A172 (cell line): ENCODE results near the gene TCEANC2. TPM values are rescaled to one million over a fixed set of nuclear protein-coding genes. Genes with fewer than 3 reads are reported as not detected.
A peak's percentile ranks its signal among the peaks of the same experiment; 100 is the strongest.
"Not testable (repeated sequence)": the region's sequence is repeated elsewhere in the genome, so short reads cannot be mapped to it uniquely, and the experiment has no call there.

ENCODE experiments used
- DNase-seq: peaks from one replicate; pipeline ENCODE4 v3.0.0-alpha.2; 2015; ENCODE audit warnings: low spot score
- total RNA-seq: library from RNA; depleted of rRNA; stranded (reverse); fragments of >200 nt; shearing (Covaris generic); gene quantifications from 2 replicates; pipeline ENCODE4 v1.2.3, GENCODE V29; 2014; rRNA removed

Gene TCEANC2
- total RNA-seq: 2.6 and 3.7 TPM in 2 replicates

DNA sequence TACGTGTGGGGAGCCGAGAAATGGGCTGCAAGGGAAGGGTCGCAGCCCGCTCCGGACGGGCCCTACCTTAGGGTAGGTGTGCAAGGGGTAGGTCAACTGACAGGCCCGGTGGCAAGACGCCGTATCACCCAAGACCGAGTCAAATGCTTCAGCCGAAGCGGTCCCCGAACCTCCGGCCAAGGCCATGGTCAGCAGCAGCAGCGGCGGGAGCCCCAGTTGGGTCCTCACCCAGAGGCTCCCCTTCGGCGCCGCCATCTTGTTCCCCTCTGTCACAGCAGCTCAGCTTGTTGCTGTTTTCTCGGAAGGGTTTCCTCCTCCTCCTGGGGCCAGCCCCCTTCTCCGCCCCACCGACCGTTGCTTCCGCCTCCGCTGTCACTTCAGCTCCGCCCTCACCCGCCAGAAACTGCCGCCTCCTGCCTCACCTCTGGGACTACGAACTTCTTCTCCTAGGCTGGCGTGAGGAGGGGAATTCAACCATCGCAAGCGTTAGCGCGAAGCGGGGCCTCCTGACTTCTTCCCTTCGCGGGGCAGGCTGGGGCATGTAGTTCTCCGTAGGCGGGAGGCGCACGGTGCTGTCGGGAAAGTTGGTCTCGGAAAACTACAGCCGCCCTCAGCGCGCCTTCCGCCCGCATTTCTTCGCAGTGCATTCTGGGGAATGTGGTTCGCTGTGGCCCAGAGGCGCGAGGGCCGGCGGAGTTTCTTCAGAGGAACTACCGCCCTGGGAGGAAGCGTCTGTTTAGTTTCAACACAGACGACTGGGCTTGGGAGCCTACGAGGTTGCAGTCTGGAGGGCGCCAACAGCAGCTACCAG is at the start of gene TCEANC2, which contains the start of gene TMEM59:
TCEANC2 (plus strand) TSS at position 675 of the 811 bp plus-strand sequence. CDS start 815 bp downstream, outside the sequence.
TMEM59 (minus strand) TSS at position 271 of the 811 bp plus-strand sequence; CDS start at position 255, 16 bp downstream.
- peak; percentile 97 for DNase-seq

DNA sequence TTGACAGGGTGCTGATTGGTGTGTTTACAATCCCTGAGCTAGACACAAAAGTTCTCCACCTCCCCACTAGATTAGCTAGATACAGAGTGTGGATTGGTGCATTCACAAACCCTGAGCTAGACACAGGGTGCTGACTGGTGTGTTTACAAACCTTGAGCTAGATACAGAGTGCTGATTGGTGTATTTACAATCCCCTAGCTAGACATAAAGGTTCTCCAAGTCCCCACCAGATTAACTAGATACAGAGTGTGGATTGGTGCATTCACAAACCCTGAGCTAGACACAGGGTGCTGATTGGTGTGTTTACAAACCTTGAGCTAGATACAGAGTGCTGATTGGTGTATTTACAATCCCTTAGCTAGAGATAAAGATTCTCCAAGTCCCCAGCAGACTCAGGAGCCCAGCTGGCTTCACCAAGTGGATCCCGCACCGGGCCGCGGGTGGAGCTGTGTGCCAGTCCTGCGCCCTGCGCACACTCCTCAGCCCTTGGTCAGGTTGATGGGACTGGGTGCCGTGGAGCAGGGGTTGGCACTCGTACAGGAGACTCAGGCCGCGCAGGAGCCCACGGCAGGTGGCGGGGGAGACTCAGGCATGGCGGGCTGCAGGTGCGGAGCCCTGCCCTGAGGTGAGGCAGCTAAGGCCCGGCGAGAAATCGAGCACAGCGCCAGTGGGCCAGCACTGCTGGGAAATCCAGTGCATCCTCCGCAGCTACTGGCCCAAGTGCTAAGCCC is 49.5 kb upstream of the TCEANC2 start:
- DNase-seq: not testable (repeated sequence)

DNA sequence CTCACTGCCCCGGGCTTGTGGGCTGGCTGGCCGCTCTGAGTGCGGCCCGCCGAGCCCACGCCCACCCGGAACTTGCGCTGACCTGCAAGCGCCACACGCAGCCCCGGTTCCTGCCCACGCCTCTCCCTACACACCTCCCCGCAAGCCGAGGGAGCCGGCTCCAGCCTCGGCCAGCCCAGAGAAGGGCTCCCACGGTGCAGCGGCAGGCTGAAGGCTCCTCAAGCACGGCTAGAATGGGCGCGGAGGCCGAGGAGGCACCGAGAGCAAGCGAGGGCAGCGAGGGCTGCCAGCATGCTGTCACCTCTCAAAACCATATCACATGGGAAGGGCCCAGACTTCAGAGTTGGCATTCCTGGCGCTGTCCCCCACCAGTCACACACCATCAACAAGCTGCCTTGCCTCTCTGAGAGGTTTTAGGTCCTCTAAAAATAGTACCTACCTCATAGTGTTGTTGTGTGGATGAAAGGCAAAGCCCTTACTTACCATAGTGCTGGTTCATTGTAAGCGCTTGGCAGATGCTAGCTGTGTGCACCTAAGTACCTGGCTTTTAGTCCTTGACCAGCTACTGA is 48.8 kb upstream of the TCEANC2 start:
- DNase-seq: no peak

DNA sequence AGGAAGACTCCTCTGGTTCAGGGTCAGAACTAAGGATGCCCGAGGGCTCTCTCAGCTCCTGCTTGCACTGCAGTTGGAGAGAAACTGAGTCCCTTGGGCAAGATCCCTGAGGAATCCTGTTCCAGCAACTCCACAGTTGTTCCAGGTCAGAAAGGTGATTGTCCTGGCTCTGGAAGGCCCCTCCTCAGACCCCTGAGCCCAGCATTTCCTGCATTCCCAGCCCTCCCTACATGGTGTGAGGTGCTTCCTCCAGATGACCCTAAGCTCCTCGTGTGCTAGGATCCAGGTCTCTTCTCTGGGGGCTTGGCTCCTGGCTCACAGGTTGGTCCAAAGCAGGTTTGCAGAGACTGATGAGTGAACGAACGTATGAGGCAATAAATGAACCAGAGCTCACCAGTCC is 46.9 kb upstream of the TCEANC2 start:
- no peak for DNase-seq

DNA sequence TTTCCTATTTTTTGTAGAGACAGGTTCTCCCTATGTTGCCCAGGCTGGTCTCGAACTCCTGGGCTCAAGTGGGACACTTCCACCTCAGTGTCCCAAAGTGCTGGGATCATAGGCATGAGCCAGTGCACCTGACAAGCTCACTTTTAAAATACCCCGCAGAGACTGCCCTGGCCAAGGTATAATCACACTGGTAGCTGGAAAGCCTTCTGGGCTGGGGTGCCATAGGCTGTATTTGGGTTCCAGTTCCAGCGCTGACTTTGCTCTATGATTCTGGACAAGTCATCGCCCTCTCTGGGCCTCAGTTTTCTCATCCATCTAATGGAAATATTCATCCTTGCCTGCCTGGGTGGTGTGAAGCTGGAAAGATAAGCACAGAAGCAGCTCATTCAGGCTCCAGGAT is 45.8 kb upstream of the TCEANC2 start:
- DNase-seq: no peak

DNA sequence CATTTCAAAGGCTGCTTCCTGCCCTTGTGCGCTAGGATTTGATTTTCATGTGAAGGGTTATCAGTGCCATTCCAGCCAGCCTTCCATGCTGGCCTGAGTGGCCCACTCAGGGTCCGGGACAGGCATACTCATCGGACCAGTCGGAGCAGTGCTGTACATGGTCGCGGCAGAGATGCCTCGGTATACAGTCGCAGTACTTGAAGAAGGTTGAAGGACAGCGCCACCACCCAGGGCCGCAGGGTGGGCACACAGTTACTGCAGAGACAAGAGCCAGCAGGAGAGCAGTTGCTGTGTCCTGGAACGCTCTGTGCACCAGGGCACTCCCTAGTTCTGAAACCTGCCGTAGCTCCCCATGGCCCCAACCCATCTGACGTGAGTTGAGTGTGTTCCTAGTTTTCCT is 44.5 kb upstream of the TCEANC2 start:
- DNase-seq: no peak

DNA sequence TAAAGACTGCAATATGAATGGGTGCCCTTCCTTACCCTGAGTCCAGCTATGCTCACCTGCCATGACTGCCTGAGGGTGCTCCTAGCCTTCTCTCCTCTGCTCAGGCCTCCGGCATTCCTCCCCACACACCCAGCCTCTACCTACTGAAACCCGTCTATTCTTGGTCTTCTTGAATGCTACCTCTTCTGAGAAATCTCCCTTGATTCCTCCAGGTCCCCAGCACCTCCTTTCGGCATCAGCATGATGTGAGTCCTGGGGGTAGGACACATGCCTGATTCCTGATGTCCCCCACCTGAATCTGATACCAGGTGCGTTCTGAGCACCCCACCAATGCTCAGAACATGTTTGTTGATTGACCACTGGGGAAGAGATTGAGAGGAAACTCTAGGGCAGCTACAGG is 44.0 kb upstream of the TCEANC2 start:
- no peak for DNase-seq

DNA sequence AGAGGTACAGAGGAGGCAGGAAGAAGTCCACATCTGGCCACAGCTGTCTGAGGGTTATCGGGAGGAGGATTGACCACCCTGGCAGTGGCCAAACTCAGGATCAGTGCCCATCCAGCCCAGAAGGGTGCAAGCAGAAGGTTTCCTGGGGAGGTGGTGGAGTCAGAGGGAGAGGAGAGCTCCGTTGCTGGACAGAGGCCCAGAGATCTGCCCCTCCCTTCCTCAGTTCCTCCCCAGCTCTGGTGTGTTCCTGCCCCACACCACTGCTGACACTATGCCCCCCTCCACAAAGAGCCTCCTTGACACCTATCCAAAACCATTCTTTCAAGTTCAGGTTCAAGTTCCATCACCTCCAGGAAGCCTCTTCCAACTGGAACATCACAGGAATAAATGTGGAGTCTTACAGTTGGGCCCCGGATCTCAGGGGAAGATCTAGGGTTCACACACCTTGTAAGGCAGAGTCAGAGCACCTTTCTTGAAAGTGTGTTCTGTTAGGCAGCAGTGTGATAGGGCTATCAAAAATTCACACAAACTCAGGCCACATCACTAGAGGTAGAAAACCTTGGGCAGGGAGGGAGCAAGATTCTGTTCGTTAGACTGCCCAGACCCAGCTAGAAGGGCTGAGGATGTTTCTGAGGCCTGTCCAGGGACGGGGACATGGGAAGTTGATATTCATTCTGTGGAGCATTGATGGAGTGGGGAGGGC is 42.8 kb upstream of the TCEANC2 start:
- no peak for DNase-seq

DNA sequence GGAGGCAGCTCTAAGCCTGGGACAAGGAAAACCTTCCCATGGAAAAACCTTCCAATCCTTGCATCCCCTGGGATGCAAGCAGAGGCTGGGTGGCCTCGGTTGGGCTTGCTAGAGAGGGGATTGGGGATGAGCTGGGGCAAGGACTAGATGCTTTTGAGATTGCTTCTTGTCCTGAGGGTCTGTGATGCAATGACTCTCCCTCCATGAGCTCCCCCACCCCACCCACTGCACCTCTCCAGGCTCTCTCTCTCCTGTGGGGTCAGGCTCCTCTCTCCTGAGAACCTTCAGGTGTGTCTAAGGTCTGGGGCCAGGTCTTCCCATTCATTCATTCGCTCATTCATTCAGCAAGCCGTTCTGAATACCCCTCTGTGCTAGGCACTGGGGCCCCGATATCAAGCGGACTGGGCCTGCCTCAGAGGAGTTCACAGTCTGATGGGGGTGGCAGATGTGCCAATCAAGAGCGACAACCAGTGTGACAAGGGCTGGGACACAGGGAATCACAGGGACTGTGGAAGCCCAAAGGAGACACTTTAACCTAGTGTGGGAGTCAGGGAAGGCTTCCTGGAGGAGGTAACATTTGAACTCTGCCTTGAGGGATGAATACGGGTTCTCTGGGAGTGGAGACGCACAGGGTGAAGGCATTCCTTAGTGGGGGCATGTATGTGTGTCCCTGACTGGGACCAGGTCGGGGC is 41.9 kb upstream of the TCEANC2 start:
- no peak for DNase-seq

DNA sequence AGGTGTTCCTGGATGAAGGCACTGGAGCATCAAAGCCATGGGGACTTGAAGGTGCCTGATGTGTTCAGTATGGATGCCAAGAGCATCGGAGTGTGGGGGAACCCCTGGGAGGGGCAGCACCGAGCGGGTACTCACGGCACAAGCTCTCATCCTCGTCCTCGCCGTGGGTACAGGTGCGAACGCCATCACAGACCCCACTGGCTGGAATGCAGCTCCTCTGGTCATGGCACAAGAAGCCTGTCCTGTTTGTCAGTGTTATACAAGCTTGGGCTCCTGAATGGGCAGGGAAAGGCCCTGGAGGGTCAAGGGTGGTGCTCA is 41.4 kb upstream of the TCEANC2 start:
- no peak for DNase-seq

DNA sequence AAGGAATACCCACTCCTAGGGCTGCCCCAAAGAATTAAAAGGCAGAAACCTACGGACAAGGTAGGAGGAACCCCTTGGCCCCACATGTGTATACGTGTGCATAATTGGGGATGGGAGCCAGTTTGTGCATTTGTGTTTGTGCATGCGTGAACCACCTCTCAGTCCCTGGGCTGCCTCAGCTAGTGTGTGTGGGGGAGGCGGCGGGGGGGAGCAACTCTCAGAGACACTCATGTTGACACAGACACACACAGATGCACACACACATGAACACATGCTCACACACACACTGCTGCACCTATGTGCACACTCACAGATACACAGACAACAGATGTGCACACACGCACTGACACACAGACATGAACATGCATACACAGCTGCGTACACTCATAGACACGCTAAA is 40.5 kb upstream of the TCEANC2 start:
- no peak for DNase-seq

DNA sequence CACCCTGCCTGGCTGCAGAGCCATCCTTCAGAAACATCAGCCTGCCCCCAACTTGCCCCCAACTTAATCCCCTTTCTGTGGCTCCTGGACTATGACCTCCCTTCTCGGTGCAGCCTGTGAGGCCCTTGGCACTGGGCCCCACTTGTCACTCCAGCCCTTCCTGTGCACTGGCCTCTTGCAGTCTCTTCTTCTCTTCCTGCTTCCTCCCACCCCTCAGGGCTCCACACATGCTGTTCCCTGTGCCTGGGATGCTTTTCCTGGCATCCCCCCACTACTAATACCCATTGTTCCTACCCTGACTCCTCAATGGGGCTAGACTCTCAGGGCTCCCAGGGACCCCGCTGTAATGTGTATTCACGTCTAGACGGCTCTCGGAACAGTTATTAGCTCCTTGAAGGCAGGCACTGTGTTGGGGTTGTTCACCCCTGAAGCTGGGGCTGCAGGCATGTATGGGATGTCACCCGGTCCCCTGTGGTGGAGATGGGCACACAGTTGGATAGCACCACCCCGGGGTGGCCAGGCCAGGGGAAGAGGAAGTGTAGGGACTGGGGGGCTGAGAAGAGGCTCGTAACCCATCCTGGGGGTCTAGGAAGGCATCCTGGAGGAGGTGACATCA is 39.9 kb upstream of the TCEANC2 start:
- DNase-seq: no peak

DNA sequence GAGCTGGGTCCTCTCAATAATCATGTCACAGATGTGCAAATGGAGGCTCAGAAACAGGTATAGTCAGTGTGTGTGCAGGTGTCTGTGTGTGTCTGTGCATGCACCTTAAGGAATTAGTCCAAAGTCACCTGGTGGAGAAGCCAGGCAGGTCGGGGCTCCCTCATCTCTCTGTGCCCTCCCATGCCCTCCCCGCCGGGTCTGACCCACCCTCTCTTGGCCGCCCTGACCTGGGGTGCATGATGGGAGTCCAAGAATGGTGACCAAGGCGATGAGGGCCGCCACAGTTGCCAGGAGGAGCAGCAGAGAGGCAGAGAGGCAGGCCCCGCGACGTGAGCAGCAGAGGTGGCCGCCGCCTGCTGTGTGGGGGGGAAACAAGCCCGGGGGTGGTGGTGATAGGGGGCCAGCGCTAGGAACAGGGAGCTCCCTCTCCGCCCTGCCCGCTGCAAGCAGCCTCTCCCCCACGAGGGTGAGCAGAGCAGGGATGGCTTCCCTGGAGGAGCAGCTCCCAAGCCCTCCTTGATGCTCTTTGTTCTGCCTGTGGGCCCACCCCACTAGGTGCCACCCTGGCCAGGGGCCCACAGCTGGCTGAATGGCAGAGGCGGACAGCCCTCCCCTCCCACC is 39.3 kb upstream of the TCEANC2 start:
- no peak for DNase-seq

DNA sequence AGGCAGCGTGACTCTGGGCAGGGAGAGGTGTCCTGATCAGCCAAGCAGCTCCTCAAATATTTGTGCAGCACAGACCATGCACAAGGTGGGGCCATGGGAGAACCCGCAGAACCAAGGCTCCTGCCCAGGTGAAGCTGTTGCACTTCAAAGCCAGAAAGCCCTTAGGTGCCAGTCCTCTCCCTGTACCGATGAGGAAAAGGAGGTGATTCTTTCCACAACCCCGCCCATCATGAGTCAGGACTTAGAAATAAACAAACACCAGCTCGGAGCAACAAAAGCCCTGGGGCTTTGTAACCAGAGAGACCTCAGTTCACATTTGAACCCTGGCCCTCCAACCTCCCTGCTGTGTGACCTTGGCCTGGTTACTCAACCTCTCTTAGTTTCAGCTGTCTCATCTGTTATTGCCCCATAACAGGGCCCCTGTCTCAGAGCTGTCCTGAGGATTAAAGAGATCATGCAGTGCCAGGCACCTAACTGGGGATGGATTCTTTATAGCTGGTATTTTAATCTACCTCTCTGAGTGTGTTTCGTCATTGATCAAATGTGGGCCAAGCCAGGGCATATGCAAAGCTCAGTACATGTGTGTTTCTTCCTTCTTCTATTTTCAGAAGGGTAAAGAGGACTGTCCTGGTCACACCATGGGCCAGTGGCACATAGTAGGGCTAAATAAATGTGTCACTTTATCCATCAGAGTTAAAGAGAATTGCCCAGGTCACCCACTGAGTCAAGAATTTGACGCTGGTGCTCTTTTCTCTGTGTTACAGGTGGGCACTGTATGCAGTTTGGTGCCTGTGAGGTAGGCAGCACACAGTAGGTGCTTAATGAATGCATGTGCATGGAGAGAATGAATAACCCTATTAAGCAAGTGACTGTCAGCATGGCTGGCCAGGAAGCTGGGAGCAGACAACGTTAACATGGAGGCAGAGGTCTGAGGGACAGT is 36.8 kb upstream of the TCEANC2 start:
- DNase-seq: peak; percentile 54

DNA sequence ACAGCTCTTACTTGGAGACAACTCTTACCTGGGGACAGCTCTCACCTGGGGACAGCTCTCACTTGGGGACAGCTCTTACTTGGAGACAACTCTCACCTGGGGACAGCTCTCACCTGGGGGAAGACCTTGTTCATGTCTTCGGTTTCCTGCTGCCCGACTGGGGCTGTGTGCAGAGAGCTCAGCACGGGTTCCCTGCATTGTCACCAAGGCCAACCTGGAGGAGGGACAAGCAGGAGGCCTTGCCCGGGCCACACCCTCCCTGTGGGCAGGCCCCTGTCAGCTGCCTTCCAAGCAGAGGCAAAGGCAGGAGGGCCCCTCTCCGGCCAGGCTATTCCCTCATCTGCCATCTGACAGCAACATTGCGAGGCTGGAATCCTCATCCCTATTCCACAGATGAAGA is 35.4 kb upstream of the TCEANC2 start, which contains the start of gene LDLRAD1:
LDLRAD1 (minus strand) TSS at position 208 of the 400 bp plus-strand sequence; CDS start at position 134, 74 bp downstream.
- no peak for DNase-seq

DNA sequence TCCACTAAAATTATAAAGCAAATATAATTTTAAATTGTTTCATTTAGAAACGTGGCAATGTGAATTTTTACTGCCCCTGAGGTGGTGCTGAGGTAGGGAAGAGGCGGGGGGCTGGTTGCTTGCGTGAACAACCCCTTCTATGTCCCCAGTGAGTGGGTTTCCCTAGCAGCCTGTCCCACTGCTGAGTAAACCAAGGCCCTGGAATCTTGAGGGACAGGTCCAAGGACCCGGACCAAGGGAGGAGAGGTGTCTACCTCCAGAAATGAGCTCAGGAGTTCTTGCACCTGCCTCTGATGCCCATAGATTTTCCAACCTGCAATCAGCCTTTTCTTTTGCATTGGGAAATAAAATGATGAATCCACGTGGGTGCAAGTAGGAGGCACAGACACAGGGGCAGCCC is 34.8 kb upstream of the TCEANC2 start:
- DNase-seq: no peak

DNA sequence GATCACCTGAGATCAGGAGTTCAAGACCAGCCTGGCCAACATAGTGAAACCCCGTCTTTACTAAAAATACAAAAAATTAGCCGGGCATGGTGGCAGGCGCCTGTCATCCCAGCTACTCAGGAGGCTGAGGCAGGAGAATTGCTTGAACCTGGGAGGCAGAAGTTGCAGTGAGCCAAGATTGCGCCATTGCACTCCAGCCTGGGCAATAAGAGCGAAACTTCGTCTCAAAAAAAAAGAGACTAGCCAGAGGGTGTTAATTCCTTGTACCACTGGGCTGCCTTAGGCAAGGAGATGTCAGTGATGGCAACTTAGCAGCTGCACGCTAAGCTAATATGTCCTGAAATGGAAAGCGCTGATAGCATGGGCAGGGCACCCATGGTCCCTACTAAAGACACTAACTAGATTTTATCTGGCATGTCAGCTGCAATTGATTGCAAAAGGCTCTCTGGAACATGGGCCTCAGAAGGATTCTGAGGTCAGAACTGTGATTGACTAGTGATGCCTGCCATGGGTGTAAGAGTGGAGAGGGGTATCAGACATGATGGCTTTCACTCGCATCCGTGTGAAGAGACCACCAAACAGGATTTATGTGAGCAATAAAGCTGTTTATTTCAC is 33.7 kb upstream of the TCEANC2 start:
- DNase-seq: not testable (repeated sequence)

DNA sequence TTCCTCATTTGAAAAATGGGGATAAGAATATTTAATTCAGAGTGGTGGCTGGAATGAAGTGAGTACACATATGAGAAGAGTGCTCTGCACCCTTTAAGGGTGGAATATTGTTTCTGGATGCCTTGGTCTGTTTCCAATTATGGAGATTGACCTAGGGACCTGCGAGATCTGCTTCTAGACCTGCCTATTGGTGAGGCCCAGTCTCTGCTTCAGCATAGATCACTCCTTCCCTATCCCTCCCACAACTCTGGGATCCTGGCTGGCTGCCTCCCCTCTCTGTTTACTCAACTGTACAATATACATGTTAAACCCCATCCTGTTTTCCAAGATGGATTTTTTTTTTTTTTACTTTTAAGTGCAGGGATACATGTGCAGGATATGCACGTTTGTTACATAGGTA is 29.1 kb upstream of the TCEANC2 start:
- no peak for DNase-seq

DNA sequence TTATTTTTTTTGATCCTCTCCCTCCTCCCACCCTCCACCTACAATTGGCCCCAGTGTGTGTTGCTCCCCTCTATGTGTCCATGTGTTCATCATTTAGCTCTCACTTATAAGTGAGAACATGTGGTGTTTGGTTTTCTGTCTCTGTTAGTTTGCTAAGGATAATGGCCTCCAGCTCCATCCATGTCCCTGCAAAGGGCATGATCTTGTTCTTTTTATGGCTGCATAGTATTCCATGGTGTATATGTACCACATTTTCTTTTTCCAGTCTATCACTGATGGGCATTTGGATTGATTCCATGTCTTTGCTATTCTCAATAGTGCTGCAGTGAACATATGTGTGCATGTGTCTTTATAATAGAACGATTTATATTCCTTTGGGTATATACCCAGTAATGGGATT is 28.6 kb upstream of the TCEANC2 start:
- DNase-seq: not testable (repeated sequence)
